ENCODE data around the gene CDR2L.

GRCh38 chr17:74951680-74952421 lies 35.6 kb upstream of the CDR2L start:
- TF ChIP-seq EZH2 (IDR thresholded peaks at IDR 0.05) (no peak), POLR2AphosphoS5 (IDR thresholded peaks at IDR 0.05; ENCODE audit: borderline replicate concordance, low read depth, low read length) (no peak), FOXP2 (optimal IDR thresholded peaks at IDR 0.05; ENCODE audit: control extremely low read depth, extremely low read length, insufficient read depth) (no peak)
